MCF 10A (cell line): ENCODE results near the gene RAF1. TPM values are rescaled to one million over a fixed set of nuclear protein-coding genes. Genes with fewer than 3 reads are reported as not detected.

Experiments used
- BruUV-seq: library from RNA; stranded (reverse); fragments of 400-500 nt; replicated peaks from 2 replicates; lab custom pipeline; 2021; lab: Mats Ljungman, UMichigan
- CTCF ChIA-PET: fragments of 300-600 bp; sonication (Branson Sonifier 250); formaldehyde crosslinking; extraction: SDS; loops from one replicate; lab custom pipeline; 2021; ENCODE audit warnings: antibody characterized with exemption, inconsistent platforms; lab: Yijun Ruan, JAX
- POLR2A ChIA-PET: fragments of 300-600, 350-650 bp; sonication (Branson Sonifier 250); formaldehyde crosslinking; extraction: SDS; loops from one replicate; lab custom pipeline; 2020; ENCODE audit warnings: antibody characterized with exemption, inconsistent platforms; lab: Yijun Ruan, JAX
- DNase-seq: peaks from one replicate; pipeline ENCODE4 v3.0.0-alpha.2; 2018; ENCODE audit not compliant: unreplicated experiment
- H3K27ac Mint-ChIP-seq: one replicate; pipeline ENCODE4 v1.8.0; 2022; ENCODE audit warnings: mild to moderate bottlenecking, low read depth, mixed read lengths; ENCODE audit not compliant: unreplicated experiment
- H3K27me3 Mint-ChIP-seq: one replicate; pipeline ENCODE4 v1.8.0; 2022; ENCODE audit warnings: mixed read lengths; ENCODE audit not compliant: insufficient read depth, unreplicated experiment
- H3K36me3 Mint-ChIP-seq: one replicate; pipeline ENCODE4 v1.8.0; 2022; ENCODE audit warnings: mild to moderate bottlenecking, moderate library complexity, mixed read lengths; ENCODE audit not compliant: insufficient read depth, unreplicated experiment
- H3K4me1 Mint-ChIP-seq: one replicate; pipeline ENCODE4 v1.8.0; 2022; ENCODE audit warnings: mixed read lengths; ENCODE audit not compliant: insufficient read depth, unreplicated experiment
- H3K4me3 Mint-ChIP-seq: one replicate; pipeline ENCODE4 v1.8.0; 2022; ENCODE audit warnings: mild to moderate bottlenecking, moderate library complexity, mixed read lengths; ENCODE audit not compliant: unreplicated experiment
- H3K9me3 Mint-ChIP-seq: one replicate; pipeline ENCODE4 v1.8.0; 2022; ENCODE audit warnings: mixed read lengths; ENCODE audit not compliant: unreplicated experiment
- CTCF ChIP-seq: fragments of 200-600 bp; IDR thresholded peaks from one replicate; pipeline ENCODE4 v1.8.0; 2022; ENCODE audit warnings: antibody characterized with exemption, mild to moderate bottlenecking; ENCODE audit not compliant: unreplicated experiment
- intact Hi-C: fragments of 100-400 bp; cut with micrococcal nuclease; formaldehyde crosslinking; loops from 2 replicates; pipeline ENCODE4 v1.14.1; 2022
- total RNA-seq: library from RNA; stranded (reverse); gene quantifications from 2 replicates; pipeline ENCODE4 v1.2.3, GENCODE V29; 2022

Gene RAF1
- total RNA-seq, 1 experiment from 2014 or later = 76.8 TPM

- peak; percentile 88 for DNase-seq
- H3K4me3 Mint-ChIP-seq = peak overlapping the region; percentile 11
- peaks cover 5% of the 10 kb centered on the region for H3K36me3 Mint-ChIP-seq
- H3K27ac Mint-ChIP-seq = peak overlapping the region; percentile 41
- no peaks in the 10 kb centered on the region for H3K27me3 Mint-ChIP-seq
- TF ChIP-seq CTCF = peak; percentile 25
- BruUV-seq = no TSS peak
- H3K4me1 Mint-ChIP-seq = peaks cover 37% of the 10 kb centered on the region
- CTCF ChIA-PET = interaction anchor here (0.5 to 8.3 kb wide), 19 partner anchors 8 to 201 kb away, joined by 3 to 61 read pairs (median 3); partner anchors contain the start of gene TMEM40
- no peaks in the 10 kb centered on the region for H3K9me3 Mint-ChIP-seq
- POLR2A ChIA-PET = interaction anchor here (0.6 to 2.7 kb wide), 14 partner anchors 14 to 225 kb away, joined by 3 to 35 read pairs (median 4); partner anchors contain the start of genes RAF1, RPL32 and TSEN2
- intact Hi-C loops = loop anchor here (5.0 to 10.0 kb wide), 3 partner anchors 106 to 574 kb away; no protein-coding TSS in a partner anchor
These were observed 44.8 kb upstream of the RAF1 start for GRCh38 chr3:12708584-12709192.

DNA sequence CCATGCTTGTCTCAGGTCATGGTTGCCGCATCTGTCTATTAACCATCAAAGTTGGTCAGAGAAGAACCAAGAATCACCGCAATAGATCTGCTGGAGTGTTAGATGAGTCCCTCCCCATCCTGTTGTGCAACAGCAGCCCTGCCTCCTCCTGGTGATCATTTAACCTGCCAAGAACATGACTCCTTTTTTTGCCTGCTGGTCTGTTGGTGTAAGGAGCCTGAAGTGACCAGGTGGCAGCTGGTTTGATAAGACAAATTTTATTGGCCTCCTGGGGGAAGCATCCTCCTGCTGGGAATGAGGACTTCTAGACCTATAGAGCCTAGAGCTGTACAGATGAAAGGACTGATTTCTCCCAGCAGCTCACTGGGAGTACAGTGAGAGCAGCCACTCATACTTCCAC is 43.5 kb upstream of the RAF1 start:
- Mint-ChIP-seq H3K27me3 (no peaks in the 10 kb centered on the region), H3K27ac (no peak overlapping the region), H3K36me3 (peaks cover 5% of the 10 kb centered on the region), H3K9me3 (no peaks in the 10 kb centered on the region), H3K4me1 (peaks cover 42% of the 10 kb centered on the region), H3K4me3 (no peak overlapping the region)
- intact Hi-C loops = loop anchor here (2.0 to 10.0 kb wide), 4 partner anchors 43 to 573 kb away; partner anchors contain the start of gene RAF1
- no peak for TF ChIP-seq CTCF
- no TSS peak for BruUV-seq
- POLR2A ChIA-PET = interaction anchor here (0.6 to 2.7 kb wide), 11 partner anchors 13 to 149 kb away, joined by 3 to 35 read pairs (median 3); partner anchors contain the start of genes RAF1 and TMEM40
- DNase-seq = peak; percentile 79
- CTCF ChIA-PET = interaction anchor here (0.6 to 8.3 kb wide), 10 partner anchors 13 to 1342 kb away, joined by 3 to 61 read pairs (median 6); partner anchors contain the start of gene TMEM40

- CTCF ChIA-PET = interaction anchor here (0.5 to 8.3 kb wide), 21 partner anchors 8 to 1100 kb away, joined by 3 to 61 read pairs (median 4); partner anchors contain the start of genes RPL32 and TMEM40
- intact Hi-C loops = loop anchor here (1.0 to 10.0 kb wide), 5 partner anchors 42 to 572 kb away; partner anchors contain the start of genes RAF1 and RPL32
These were observed 42.8 kb upstream of the RAF1 start for GRCh38 chr3:12706504-12707253.

More at GRCh38 chr3:12706504-12707253, 42.8 kb upstream of the RAF1 start:
- TF ChIP-seq CTCF = peak; percentile 59
- POLR2A ChIA-PET = interaction anchor here (0.6 to 2.7 kb wide), 8 partner anchors 42 to 148 kb away, joined by 3 to 35 read pairs (median 5); partner anchors contain the start of genes RAF1 and TMEM40
- Mint-ChIP-seq H3K4me1 (peaks cover 42% of the 10 kb centered on the region), H3K4me3 (no peak overlapping the region), H3K36me3 (peaks cover 5% of the 10 kb centered on the region), H3K27ac (no peak overlapping the region), H3K27me3 (no peaks in the 10 kb centered on the region), H3K9me3 (no peaks in the 10 kb centered on the region)
- BruUV-seq = no TSS peak
- peak; percentile 91 for DNase-seq
